AG09319 (cell line): Measurements from ENCODE around the gene PRKCQ.
"Not testable (repeated sequence)": the region's sequence is repeated elsewhere in the genome, so short reads cannot be mapped to it uniquely, and the experiment has no call there.

Experiments used
- DNase-seq: peaks from one replicate; pipeline ENCODE4 v3.0.0-alpha.2; 2010; ENCODE audit warnings: low read depth; ENCODE audit errors: extremely low read depth
- CTCF ChIP-seq: IDR thresholded peaks from 2 replicates; pipeline ENCODE4 v1.5.1; 2011; ENCODE audit warnings: low read depth, mild to moderate bottlenecking, inconsistent platforms, low read length, moderate library complexity

Gene PRKCQ

DNA sequence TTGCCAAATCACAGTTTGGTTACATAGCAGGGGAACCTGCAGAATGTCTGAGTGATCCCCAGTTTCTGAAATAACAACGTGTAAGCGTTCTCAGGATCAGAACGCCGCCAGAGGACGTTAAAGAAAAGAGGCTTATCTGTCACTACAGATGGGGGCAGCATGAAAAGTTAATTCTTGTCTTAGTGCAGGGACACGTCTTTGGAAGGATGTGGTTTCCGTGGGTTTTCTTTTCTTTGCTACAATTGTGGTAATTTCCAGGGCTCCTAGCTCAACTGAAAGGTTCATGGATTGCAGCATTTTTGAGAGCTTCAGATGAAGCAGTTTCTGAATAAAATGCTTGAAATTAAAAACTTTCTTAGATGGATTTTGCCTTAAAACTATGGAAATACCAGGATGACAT lies 106.6 kb downstream of the PRKCQ start:
- no peak for TF ChIP-seq CTCF
- no peak for DNase-seq

DNA sequence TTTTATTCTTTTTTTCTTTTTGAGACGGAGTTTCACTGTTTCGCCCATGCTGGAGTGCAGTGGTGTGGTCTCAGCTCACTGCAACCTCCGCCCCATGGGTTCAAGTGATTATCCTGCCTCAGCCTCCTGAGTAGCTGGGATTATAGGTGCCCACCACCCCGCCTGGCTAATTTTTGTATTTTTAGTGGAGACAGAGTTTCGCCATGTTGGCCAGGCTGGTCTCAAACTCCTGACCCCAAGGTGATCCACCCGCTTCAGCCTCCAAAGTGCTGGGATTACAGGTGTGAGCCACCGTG lies 107.4 kb downstream of the PRKCQ start:
- DNase-seq: not testable (repeated sequence)

GRCh38 chr10:6470894-6471618 lies 109.0 kb downstream of the PRKCQ start:
- no peak for TF ChIP-seq CTCF
- no peak for DNase-seq

- no peak for DNase-seq
- TF ChIP-seq CTCF: no peak
These were observed 110.4 kb downstream of the PRKCQ start for GRCh38 chr10:6469661-6470060.

DNA sequence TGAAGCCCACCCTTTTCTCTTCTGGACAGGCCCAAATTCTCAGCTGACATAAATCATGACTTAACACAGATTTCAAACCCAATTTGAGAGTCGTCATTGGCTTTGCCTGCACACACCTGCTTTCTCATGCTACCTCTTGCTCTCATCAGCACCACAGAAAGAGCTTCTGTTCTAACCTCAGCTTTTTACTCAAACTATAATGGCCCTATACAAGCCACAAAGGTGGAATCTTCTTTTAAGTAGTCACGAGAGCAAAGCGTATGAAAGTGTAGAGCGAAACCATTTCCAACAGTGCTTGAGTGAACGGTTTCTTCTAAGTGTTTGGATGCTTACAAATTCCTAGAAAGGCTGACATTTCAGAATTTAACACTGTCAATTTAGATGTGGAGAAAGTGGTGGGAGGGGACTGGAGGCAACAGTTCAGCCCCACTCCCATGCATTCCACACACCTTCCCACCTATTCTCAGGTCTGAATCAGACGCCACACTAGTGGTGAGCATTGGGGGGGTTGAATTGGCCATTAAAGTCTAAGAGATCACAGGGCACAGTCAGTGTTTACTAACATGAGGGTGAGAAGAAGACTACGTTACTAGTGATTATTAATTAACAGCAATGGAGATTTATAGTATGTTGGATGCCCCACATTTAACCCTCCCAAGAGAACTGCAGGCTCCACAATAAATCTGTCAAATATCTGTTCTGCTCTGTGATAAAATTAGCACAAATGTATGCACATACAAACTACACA lies 114.0 kb downstream of the PRKCQ start:
- no peak for TF ChIP-seq CTCF
- no peak for DNase-seq

DNA sequence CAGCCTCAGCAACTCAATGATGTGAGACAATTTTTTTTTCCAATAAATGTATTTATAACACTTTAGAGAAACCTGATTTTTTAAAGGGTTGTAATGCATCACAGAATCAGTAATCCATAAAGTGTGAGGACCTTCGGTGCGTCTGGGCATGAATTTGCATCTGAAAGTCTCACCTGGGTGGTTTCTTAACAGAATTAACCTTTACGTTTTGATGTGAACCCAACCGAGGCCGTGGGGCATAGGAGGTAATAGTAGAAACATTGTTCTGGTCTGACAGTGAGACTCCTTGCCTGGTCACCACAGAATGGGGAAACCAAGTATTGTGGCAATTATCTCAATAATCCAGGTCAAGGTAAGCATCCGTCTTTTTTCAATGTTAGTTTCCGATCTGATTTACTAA lies 114.6 kb downstream of the PRKCQ start:
- no peak for TF ChIP-seq CTCF
- no peak for DNase-seq

DNA sequence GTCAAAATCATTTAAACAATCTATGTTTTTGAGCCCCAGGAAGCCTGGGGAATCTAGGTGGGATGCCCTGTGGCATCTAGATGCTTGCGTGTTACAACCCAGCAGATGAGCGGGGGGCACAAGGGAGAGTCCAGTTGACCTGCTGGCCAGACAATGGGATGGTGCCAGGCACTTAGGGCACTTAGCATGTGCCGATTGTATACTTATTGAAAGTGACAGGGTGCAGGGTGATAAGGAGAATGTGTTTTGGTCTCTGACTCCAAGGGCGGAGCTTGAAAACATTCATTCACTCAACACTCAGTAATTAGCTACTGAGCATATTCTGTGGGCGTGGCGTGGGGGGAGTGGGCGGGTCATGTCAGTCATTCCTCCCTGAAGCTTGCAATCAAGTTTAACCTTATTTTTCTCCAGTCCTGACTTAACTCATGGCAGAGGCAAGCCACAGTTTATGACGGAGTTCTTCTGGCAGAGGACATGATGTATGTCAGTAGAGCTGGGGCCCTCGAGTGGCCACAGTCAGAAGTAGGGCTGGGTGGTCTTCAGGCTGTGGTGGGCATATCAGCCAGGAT lies 115.1 kb downstream of the PRKCQ start:
- no peak for DNase-seq
- TF ChIP-seq CTCF: no peak
